Measurements from ENCODE around the gene EPB41L5.
"Not testable (repeated sequence)": the region's sequence is repeated elsewhere in the genome, so short reads cannot be mapped to it uniquely, and the experiment has no call there.

EPB41L5 gene

DNA sequence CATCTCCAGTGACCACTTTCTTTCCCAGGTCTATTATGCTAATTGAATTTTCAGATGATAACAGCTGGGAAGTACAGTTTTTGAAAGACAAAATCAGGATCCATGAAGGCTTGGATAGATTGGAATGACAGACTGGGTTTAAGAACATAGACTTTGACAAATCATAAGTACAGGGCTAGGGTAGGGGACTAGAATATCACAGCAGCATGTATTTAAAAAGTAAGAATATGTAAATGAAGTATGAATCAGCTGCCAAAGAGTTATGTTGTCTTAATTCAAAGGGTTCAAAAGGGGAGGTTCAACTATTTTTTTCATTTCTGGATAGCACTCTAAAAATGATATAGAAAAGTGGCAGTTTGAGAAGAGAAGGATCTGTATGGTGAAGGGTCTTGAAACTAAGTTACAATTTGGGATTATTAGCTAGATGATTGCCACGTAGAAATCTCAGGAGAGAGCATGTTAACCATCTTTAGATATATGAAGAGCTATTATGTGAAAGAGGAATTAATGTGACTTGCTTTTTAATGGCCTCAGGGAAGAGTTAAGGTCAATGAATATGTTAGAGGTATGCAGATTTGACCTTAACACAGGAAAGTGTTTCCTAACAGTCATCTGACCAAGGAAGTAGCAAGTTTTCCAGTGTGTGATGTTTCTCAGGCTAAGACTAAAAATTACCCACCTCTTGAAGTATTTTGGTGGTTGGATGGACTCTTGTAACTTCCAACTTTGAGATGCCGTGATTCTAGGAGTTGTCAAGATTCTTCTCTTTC is 128.6 kb downstream of the EPB41L5 start:
- no peak for DNase-seq (ENCODE audit: low spot score)

DNA sequence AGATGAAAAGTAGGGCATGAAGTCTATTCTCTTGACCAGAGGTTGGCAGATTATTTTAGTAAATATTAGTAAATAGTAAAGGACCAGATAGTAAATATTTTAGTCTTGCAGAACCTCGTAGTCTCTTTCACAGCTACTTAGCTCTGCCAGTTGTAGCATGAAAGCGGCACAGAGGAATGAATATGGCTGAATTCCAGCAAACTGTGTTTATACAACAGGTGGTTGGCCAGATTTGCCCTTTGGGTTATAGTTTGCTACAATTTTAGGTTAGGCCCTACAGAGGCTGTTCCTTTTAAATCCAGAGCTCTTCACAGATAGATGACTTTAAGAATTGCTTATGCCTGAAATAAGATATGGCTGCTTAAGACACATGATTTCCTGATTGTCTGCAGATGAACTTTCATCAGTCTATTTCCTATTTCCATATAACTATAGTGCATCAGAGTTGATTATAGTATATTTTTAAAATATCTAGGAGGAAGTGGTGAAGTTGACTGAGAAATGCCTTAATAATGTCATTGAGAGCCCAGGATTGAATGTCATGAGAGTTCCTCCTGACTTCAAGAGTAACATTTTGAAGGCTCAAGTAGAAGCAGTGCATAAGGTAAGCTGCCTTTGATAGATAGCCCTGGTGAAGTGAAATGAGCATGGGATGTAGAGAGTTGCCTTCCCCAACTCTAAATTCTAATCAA is 129.8 kb downstream of the EPB41L5 start:
- DNase-seq (ENCODE audit: low spot score), result no peak

DNA sequence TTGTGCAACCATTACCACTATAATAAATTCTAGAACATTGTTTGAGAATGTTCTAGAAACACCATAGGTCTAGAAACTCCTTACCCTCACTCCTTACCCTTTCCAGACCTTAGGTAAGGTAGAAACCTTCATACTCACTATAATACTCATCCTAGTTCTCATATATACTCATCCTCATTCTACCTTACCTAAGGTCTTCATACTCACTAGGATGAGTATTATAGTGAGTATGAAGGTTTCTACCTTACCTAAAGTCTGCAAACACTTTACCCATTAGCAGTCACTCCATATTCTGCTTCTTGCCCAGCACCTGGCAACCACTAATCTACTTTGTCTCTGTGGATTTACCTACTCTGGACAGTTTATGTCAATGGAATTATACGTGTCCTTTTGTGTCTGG is 135.4 kb downstream of the EPB41L5 start:
- no peak for DNase-seq (ENCODE audit: low spot score)

DNA sequence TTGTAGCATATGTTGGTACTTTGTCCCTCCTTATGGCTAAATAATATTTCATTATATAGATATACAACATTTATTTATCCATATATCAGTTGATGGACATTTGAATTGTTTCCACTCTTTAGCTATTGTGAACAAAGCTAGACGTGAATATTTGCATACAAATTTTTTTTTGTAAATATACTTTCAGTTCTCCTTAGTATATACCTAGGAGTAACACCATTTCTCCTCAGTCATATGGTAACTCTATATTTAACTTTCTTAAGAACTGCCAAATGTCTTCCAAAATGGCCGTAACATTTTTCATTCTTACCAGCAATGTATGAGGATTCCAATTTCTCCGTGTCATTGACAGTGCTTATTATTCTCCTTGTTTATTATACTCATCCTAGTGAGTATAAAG is 135.8 kb downstream of the EPB41L5 start:
- DNase-seq (ENCODE audit: low spot score), result no peak

DNA sequence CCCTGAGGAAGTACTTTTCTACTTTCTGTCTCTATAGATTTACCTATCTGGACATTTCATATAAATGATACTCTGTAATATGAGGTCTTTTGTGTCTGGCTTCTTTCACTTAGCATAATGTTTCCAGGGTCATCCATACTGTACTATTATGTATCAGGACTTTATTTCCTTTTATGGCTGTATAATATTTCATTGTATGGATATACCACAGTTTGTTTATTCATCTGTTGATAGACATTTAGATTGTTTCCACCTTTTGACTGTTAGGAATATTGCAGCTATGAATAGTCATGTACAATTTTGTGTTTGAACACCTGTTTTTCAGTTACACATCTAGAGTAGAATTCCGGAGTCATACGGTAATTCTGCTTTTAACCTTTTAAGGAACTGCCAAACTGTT is 136.5 kb downstream of the EPB41L5 start:
- DNase-seq (ENCODE audit: low spot score), result no peak

DNA sequence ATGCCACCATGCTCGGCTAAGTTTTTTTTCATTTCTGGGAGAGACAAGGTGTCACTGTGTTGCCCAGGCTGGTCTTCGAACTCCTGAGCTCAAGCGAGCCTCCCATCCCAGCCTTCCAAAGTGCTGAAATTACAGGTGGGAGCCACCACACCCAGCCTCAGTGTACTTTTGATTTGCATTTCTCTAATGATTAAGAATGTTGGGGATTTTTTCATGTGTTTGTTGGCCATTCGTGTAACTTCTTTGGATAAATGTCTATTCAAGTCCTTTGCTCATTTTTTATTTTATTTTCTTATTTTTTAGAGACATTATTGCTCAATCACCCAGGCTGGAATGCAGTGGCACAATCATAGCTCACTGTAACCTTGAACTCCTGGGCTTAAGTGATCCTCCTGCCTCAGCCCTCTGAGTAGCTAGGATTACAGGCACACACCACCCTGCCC is 137.2 kb downstream of the EPB41L5 start:
- DNase-seq (ENCODE audit: low spot score), result no peak

DNA sequence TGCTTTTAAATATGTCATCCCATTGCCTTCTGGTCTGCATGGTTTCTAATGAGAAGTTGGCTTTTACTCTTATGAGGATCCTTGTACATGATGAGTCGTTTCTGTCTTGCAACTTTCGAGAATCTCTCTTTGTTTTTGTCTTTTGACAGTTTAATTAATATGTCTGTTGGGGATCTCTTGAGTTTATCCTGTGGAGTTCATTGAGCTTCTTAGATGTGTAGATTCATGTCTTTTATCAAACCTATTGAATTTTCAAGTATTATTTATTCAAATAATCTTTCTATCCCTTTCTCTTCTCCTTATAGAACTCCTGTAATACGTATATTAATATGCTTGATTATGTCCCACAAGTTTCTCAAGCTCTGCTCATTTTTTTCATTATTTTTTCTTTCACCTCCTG is 142.4 kb downstream of the EPB41L5 start:
- no peak for DNase-seq (ENCODE audit: low spot score)

DNA sequence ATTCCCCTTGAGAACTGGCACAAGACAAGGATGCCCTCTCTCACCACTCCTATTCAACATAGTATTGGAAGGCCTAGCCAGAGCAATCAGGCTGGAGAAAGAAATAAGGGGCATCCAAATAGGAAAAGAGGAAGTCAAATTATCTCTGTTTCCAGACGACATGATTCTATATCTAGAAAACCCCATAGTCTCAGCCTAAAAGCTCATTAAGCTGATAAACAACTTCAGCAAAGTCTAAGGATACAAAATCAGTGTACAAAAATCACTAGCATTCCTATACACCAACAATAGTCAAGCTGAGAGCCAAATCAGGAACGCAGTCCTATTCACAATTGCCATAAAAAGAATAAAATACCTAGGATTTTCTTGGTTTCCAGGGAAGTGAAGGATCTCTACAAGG is 145.8 kb downstream of the EPB41L5 start:
- not testable (repeated sequence) for DNase-seq (ENCODE audit: low spot score)

DNA sequence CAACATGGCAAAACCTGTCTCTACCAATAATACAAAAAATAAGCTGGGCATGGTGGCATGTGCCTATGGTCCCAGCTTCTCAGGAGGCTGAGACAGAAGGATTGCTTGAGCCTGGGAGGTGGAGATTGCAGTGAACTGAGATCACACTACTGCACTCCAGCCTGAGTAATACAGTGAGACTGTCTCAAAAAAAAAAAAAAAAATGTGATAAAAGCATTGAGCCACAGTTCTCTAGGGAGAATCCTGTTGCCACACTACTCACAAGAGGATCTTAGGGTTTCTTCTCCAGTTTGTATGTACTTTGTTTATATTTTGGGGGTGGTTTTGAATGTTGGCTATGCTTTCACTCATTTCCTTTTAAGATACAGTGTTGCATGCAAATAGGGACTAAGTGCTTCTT is 148.3 kb downstream of the EPB41L5 start:
- no peak for DNase-seq (ENCODE audit: low spot score)

DNA sequence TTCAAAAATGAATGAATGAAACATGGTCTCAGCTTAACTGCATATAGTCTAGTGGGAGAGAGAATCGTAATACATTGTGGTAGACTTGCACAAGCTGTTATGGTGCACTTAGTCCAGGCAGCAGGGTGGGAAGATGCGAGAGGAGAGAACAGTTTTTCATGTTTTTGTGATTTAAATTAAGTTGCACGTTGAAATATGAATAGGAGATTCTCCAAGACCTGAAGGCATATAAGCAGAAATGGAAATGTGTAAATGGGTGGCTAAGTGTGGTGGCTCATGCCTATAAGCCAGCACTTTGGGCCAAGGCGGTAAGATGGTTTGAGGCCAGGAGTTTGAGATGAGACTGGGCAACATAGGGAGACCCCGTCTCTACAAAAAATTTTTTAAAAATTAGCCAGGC is 149.8 kb downstream of the EPB41L5 start:
- no peak for DNase-seq (ENCODE audit: low spot score)

DNA sequence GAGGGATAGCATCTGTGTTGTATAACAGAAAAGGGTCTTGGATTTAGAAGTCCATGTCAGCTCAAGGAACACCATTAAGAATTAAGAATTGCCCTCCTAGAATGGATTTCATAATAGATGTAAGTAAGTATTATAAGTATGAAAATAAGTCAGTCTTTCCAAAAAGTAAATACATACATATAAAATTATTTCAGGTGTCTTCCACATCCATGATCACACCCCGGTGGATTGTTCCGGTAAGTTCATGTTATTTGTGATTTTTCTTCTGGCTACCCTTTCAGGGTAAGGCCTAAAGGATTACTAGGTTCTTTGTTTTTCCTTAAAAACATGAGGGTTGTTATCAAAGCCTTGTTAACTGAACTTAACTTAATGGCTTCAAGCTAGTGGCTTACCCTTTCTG is 154.4 kb downstream of the EPB41L5 start:
- DNase-seq (ENCODE audit: low spot score), result no peak

DNA sequence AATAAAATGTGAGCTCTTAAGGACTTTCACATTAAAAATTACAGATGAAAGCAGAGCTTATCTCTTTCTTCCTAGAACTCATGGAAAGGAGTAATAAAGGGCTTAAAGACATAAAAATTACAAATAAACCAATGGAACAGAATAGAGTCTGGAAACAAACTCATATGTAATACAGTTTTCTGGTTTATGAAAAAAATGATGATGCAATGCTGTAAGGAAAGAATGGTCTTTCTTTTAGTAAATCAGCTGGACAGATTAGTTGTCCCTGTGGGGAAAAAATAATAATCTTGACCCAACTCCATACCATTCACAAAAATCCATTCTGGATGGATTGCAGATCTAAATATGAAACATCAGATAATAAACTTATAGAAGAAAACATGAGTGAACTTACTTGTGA is 156.1 kb downstream of the EPB41L5 start:
- no peak for DNase-seq (ENCODE audit: low spot score)

DNA sequence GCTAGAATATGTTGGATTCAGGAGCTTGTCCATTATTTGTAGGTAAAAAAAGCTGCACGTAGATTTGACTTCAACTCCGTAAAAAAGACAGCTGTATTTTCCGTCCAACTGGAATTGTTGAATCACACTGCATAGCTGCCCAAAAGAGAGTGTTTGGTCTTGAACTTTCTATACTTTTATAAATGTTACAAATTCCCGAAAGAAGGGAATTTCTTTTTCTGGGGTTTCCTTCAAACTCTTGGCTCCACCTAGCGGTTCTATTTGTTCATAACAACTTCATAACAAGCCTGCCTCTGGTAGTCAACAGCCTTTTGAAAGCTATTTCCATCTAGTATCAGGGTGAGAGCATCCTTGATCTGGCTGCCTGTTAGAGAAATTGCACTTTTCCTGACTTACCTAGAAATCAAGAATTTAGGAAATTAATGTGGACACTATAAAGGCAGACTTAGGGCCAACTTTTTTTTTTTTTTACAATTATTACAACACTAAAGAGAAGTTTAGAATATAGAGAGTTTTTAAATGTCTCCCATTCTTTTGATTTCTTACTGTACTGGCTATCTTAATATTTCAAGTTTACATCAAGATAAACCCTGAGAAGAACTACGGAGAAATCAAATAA is 162.2 kb downstream of the EPB41L5 start:
- peak; percentile 57 for DNase-seq (ENCODE audit: low spot score)

DNA sequence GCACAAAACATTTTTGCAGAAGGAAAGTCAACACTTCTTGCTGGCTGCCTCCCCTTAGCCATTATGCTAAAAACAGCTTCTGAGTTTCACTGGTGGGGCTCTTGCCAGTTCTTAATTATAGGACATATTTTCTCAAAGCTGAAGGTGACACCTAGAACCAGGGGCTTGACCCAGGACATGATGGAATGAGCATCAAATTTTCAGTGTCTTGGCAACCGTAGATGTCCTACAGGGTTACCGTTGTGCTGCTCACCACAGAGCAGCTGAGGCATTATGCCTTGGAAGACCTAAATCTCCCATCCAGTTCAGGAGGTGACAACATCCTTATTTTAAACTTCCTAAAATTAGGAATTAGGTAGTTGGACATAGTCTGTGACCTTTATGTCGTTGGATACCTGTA is 163.6 kb downstream of the EPB41L5 start:
- no peak for DNase-seq (ENCODE audit: low spot score)

DNA sequence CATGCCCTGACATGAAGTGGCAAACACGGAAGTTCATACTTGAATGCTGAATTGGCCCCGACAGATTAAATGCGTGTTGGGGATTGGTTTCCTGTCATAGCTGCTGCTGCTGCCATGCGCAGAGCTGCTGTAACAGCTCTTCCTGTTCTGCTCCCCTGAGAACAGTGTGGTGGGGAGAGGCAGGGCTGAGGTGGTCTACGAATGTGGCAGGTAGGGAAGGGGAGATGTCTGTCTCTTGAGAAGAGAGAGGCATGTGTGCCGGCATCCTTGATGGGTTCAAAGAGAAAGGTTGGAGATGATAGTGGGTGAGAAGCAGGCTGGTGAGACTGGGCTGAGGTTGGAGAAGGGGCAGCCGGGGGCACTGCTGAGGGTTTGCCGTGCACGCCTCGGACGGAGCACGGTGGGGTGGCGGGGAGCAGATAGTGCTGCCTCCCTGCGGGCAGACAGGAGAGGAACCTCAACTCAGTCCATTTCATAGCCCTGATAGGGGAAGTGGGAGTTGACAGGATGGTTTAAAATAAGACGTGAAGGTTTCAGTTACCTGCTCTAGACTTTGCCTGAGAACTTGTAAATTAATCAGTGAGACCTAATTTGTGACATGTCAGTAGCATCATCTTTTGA is 164.2 kb downstream of the EPB41L5 start:
- DNase-seq (ENCODE audit: low spot score), result peak; percentile 75

DNA sequence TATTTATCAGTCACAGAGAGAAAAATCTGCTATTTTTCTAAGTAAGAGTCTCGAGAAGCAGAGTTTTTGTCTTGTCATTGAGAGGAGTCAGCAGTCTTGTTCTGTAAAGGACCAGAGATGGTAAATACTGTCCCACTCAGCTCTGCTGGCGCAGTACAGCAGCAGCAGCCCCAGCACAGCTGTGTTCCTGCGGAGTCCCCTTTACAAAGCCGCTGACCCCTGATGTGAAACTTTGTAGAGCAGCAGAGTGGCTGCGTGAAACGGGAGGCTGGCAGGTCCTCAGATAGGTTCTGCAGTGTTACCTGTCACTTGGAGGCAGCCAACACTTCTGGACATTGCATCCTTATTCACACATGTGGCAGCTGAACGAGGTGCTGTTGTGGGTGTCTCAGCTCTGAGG is 165.1 kb downstream of the EPB41L5 start:
- no peak for DNase-seq (ENCODE audit: low spot score)

DNA sequence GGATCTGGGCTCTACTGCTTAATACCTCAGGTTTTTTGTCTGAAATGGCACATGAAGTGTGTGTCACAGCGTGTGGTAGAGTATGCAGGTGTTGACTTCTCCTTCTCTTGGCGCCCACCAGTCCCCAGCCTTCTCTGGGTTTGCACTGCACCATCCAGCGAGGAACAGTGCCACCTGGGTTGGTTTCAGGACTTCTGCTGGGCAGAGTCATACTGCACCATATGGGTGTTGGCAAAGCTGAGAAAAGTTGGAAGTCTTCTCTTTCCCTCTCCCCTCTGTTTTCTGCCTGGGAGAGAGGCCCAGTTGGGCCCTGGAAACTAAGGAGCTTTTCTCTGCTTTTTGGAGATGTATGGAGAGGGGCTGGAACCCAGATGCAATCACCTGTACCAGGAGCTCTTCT is 166.5 kb downstream of the EPB41L5 start:
- DNase-seq (ENCODE audit: low spot score), result no peak

DNA sequence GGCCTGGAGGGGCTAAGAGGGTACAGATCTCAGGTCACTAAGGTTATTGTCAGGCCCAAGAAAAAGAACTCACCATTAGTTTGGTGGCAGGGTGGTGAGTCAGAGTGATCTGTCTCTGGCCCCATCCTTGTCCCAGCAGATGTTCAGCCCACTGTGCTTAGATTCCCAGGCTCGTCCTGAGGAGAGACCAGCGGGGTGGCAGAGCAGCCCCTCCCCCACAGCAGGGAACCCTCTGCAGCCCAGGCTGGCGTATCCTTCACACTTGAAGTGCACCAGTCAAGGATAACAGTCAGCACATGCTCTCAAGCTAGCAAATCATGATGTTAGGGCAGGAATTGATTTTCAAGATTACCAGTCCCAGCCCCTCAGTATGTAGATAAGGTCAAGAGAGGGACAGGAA is 167.2 kb downstream of the EPB41L5 start:
- no peak for DNase-seq (ENCODE audit: low spot score)

DNA sequence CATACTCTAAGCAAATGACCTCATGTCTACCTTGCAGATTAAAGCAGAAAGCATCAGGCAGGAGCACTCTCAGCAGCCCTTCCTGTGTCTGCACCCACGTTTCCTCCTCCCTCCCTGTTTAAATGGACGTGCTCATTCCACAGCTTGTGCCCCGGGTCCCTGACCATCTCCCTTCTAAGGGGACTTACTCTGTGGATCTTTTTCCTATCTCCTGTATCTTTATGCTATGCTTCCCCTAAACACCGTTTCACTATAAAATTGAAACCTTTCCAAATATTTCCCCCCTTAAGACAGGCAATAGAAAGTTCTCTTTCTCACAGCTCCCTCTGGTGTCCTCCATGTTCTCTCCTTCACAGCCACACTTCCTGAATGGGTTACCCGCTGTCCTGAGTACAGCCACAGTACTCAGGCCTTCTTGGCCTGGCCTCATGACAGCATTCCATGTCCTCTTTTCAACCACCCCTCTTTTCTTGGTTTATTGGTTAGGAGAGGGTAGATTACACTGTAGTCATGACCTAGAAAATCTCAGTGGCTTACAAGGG is 169.2 kb downstream of the EPB41L5 start:
- no peak for DNase-seq (ENCODE audit: low spot score)

DNA sequence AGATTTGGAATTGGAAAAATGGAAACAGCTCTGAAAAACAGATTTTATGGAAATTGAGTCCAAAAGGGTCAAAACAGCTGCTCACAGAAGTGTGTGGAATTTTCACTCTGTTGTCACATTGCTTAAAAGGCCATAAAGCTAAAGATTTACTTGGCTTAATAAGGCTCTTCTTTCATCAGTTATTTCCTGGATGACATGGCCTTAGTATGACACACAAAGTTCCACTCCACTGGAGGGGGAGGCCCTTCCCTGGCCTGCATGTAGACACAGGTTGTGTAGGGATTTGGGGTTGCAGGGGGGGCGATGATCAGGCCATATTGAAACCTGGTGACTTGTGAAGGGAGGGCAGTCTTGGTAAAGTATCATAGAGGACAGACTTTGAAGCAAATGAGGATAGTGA is 176.3 kb downstream of the EPB41L5 start:
- DNase-seq (ENCODE audit: low spot score), result no peak

DNA sequence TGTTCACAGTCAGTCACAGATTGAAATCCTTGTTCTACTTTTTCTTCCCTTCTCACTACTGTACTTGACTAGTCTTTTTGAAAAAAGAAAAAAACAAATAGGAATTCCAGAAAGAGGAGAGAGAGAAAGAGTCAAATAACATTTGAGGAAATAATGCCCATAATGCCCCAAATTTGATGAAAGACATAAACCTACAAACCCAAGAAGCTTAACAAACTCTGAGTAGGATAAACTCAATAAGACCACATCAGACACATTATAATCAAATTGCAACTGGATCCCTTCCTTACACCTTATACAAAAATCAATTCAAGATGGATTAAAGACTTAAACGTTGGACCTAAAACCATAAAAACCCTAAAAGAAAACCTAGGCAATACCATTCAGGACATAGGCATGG is 179.4 kb downstream of the EPB41L5 start:
- no peak for DNase-seq (ENCODE audit: low spot score)

DNA sequence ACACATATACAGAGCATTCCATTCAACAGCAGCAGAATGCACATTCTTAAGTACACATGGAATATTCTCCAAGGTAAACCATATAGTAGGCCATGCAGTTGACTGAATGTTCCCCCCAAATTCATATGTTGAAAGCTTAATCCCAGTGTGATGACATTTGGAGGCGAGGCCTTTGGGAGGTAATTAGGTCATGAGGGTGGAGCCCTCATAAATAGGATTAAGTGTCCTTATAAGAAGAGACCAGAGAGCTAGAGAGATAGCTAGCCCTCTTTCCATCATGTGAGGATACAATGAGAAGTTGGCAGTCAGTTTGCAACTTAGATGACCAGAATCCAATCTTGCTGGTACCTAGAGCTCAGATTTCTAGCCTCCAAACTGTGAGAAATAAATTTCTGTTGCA is 182.7 kb downstream of the EPB41L5 start:
- no peak for DNase-seq (ENCODE audit: low spot score)

All from activated CD4-positive, alpha-beta T cell treated with anti-CD3 and anti-CD28 coated beads, Interleukin-2, Interleukin-4, amounts not matched to agents 100 ng/mL and 50 ng/mL, durations not matched to agents 16 hours and 8 hours (primary cell).